HG03095 (cell line): ENCODE measurements around the gene NKD1.

ENCODE experiments used
- ATAC-seq: cut with Tn5 transposase; IDR thresholded peaks from one replicate; pipeline ENCODE4 v1.9.1; 2021; ENCODE audit warnings: moderate library complexity; ENCODE audit not compliant: unreplicated experiment

NKD1 gene

DNA sequence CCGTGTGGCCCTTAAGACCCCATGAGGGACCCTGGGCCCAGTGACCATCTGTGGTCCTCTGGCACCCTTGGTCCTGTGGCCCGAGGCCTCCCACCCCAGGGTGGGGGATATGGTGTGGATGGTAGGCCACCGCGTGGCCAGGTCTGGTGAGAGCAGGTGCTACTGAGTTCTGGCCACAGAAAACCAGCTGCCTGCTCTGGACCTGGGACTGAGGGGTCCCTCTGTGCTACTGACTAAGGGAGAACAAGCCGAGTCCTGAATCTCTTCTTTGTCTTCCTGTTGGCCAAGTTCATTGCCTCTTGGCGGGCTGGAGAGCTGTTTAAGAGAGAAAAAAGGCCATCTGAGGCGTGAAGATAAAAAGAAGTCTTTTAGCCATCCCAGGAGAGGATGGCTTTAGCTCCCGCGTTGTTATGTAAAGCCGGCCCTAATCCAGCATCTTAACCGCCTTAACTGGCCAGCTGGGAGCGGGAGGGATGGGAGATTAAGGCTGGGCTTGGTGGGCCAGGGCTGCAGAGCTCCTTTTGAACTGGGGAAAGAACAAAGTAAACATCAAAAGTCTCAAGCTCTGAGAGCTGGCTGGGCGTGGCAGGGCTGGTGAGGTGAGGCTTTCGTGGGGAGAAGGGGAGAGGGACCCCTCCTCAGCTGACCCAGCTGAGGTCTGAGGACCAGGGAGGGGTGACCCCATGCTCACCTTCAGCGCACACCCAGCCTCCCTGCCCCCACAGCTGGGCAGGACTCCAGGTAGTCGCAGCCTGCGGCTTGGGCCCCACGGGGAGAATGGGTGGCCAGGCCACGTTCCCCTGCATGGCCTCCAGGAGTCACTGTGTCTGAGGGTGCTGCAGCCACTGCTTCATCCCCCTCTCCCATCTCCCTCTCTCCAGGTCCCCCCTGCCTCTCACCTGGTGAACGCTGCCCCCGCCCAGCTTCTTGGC lies 62.4 kb downstream of the NKD1 start:
- ATAC-seq, result no peak

DNA sequence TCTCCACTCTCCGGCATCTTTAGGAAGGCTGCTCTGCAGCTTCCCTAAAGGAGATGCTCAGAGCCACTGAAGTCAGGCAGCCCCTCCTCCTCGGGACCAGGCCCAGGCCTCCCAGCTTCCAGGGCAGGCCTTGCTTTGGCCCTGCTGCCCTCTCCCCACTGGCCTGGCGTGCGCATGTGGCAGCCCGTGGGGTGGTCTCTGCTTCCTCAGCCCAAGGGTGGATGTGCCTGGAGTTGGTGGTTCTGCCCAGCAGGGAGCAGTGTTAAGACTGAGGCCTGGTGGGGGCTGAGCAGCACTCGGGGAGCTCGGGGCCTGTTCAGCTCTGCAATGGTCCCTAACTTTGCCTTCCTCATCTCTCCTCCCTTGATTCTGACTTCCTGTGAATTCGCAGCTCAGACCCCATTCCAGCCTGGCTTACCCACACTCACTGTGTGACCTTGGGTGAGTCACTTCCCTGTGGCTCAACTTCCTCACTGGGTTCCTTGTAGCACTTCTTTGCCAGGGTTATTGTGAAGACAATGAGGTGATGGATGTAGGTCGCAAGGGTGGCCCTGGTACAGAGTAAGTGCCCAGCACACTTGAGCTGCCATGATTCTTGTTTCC lies 63.2 kb downstream of the NKD1 start:
- ATAC-seq, result no peak

DNA sequence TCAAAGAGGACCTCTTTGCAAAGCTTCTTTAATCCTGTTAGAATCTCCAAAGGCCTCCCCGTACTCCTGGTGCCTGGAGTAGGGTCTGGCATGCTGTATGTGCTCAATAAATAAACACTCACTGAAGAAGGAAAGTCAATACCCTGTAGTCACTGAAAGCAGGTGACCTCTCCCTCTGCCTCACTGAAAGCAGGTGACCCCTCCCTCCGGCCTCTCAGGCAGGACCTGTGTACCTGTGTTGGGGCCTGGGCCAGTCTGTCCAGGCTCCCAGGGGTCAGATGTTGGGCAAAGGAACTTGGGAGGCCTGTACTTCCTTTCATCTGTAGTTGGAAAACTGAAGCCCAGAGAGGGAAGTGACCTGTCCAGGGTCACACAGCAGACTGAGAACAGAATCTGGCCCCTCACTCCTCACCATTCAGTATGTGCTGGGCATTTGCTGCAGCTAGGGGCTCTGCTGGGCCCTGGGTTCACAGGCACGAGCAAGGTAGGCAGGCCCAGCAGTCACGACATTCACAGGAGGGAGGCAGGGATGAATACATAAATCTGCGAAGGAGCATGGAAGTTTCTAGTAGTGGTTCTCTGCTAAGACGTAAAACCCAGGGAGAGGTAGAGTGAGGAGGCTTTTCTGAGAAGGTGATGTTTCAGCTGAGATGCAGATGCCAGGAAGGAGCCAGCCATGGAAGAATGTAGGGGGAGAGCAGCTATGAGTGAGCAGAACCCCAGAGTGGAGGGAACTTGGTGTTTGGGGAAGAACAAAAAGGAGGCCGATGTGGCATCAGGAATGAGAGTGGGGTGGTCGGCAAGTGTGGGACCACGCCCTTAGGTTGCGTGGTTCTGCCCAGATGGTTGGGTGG lies 64.0 kb downstream of the NKD1 start:
- ATAC-seq, result no peak

DNA sequence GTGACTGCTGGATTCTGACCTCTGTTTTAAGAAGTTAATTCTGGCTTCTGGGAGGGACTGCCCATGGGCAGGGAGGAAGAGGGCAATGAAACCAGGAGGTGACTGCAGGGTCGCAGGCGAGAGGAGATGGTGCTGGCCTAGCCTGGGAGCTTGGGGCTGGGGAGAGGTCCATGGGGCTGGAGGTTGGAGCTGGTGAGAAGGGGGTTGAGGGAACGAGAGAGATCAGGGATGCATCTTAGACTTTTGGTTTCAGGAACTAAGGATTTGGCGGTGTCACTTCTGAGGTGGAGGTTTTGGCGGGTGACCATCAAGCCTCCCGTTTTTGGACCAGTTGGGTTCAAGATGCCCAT lies 64.6 kb downstream of the NKD1 start:
- no peak for ATAC-seq

DNA sequence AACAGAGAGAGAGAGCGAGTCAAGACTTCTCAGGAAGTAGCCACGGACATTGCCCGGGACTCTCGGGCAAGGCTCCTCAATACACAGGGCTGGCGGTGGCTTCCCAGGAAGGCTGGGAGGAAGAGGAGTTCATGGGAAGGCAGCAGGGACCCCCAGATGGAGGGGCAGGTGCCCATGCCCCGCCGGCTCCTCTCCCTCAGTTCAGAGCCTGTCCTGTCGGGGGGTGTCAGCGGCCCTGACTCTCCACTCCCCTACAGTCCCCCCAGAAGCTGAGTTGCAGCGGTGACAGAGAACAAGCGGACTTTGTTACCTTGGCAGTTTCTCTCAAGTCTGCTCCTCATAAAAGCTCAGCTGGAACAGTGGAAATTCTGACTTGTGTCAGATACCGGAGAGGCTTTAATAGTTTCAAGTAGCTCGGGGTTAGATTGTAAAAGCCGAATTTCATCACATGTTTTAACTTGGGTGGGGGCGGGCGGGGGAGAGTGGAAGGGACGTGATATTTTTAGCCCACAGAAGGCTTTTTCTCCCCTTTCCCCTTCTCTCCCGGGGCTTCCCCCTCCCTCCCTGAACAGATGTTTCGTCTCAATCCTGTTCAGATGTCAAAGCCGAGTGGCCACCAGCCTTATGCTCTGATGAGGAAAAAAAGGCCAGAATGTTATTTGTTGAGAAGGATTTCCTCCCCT lies 65.2 kb downstream of the NKD1 start:
- ATAC-seq, result no peak

DNA sequence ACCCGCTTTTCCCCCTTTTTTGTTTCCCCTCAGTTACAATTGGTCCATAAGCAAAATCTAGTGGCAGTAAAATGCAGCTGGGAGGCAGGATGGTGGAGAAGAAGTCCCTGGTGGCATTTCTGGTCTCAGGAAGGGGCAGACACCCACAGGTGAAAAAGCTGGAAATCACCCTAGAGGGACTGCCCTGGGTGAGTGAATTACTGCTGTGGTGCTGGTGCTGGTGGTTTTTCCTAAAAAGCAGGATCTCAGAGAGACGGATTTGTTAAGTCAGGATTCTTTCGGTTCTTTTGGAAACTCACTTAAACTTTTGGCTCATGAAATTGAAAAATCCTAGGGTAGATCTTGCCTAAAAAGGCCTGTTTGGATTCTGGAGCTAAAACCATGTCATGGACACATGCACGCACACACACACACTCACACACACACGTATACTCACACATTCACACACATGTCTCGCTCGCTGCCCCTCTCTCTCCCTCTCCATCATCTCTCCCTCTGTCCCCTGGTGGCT lies 65.8 kb downstream of the NKD1 start:
- ATAC-seq, result no peak

DNA sequence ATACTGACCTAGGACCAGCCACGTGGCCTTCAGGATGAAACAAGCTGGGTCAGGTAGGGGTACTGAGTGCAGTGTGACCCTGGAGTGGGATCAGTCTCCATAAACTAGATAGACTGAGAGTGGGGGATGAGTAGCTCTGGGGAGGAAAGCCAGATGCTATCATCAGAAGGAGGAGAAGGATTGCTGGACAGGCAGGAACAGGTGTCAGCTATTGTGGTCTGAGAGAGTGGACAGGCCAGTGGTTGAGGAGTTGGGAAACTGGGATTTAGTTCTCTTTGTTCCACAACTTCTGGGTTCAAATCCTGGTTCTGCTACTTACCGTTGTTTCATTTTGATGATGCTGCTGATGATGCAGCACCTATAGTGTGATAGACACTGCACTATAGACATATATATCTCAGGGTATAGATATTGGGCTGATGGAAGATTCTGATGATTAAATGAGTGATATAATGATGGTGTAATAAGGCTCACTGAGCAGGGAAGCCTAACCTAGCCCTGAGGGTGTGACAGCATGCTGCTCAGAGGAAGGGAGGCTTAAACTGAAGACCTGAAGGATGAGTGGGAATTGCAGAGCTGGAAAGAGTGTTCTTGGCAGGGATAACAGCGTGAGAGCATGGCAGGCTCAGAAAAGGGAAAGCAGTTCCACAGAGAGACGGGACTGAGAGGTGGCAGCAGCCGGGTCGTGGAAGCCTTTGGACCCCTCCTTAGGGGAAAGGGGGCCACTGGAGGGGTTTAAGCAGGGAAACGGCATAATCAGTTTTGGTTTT lies 66.9 kb downstream of the NKD1 start:
- no peak for ATAC-seq

DNA sequence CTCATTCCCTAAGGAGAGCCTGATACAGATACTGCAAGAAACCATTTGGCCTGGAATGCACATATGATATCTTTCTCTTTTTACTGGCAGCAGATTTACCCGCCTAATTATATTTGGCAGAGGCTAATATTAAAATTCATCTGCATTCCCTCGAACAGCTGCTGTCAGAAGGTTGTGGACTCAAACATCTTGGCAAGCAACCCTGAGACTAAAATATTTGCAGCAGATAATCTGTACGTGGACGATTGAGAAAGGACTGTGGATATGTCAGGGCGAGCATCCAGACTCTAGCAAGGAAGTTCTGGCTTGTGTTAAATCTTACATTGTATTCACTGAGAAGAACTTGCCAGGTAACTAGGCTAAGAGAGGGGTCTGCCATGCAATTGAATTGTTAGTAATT lies 67.7 kb downstream of the NKD1 start:
- no peak for ATAC-seq

DNA sequence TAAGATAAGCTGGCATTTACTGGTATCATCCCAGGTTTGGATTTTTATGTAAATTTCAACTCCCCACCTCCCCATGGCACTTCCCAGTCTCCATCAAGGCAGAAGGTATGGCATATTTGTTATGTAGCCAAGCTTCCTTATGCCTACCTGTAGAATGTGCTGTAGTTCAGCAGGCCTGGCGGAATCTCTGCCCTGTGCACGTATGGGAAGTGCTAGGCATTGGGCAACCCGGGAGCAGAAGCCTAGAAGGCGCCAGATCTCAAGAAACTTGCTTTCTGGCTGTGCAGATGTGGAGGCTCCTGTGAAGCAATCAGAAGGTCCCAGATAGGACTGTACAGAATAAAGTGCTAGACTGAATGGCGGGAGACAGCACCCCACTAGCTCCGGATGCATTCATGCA lies 68.2 kb downstream of the NKD1 start:
- no peak for ATAC-seq

DNA sequence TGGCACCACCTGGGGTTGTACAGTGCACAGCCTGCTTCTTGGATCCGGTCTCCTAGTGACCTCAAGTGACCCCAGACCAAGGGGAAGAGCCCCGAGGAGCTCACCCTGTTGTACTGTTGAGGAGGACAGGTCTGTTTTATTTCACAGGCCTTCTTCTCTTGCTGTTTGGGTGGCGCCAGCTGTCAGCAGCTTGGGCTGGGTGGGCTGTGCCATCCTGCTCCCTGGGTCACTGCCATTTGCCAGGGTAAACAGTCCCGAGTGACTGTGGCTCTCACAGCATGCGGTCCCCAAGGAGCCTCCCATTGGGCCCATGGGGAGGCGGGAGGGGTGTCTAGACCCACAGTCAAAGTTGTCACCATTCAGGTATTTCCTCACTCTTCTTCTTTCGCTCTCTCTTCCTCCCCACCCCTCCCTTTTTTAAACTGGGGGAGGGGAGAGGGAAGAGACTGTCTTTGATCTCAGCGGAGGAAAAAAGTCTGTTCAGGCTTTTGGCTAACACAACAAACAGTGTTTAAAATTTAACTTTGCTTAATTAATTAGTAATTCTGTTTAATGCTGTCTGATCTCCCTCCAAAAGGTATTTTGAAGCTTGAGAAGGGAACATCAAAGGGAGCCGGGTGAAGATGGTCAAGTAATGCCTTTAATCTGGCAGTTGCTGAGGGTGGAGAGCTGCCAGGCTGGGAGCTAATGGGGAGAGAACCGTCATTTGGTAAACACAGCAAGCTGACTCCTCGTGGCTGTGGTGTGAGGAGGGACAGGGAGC lies 68.9 kb downstream of the NKD1 start:
- ATAC-seq, result no peak

DNA sequence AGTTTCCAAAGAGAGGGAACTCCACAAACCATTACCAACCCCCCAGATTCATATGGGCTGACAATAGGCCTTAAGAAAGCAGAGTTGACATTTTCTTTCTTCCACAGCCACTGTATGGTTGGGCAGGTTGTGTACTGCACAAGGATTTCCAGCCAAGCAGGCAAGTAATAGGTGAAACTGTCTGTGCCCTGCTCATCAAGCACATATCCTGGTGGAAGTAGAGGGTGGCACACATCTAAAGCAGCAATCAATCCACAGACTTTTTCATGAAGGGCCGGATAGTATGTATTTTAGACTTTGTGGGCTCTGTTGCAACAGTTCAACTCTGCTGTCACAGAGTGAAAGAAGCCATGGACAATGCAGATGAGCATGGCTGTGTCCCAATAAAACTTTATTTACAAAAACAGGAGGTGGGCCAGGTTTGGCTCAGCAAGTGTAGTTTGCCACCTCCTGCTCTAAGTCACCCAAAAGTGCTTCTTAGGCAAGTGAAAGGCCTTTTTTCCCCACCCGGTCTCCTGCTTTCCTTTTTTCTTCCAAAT lies 69.5 kb downstream of the NKD1 start:
- ATAC-seq, result no peak

DNA sequence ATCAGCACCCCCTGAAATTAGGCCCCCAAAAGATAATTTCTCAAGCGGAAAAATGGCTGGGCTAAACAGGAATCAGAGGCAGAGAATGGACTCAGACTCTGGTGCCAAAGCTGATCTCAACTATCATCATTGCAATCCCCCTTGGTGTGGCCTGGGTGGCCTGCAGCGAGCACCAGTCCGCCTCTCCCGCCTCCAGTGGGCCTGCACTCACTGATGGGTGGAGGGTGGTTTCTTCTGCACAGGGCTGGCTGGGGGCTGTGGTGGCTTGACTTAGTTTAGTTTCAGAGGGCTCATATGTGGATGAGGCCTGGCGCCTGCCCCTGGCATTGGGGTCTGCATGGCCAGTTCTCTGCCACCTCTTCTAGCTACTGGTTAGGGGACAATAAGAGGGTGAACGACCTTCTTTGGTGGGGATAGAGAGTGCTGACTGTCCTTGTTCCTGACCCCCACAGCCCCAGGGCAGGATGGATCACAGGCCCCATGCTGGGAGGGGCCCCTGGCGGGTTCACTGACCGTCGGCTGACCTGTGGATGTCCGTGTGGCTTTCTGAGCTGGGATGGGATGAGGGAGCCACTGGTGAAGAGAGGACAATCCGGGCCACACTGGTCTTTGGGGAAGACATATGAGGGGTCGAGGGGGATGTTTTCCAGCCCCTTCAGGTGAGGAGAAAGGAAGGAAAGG lies 70.2 kb downstream of the NKD1 start:
- ATAC-seq, result no peak

DNA sequence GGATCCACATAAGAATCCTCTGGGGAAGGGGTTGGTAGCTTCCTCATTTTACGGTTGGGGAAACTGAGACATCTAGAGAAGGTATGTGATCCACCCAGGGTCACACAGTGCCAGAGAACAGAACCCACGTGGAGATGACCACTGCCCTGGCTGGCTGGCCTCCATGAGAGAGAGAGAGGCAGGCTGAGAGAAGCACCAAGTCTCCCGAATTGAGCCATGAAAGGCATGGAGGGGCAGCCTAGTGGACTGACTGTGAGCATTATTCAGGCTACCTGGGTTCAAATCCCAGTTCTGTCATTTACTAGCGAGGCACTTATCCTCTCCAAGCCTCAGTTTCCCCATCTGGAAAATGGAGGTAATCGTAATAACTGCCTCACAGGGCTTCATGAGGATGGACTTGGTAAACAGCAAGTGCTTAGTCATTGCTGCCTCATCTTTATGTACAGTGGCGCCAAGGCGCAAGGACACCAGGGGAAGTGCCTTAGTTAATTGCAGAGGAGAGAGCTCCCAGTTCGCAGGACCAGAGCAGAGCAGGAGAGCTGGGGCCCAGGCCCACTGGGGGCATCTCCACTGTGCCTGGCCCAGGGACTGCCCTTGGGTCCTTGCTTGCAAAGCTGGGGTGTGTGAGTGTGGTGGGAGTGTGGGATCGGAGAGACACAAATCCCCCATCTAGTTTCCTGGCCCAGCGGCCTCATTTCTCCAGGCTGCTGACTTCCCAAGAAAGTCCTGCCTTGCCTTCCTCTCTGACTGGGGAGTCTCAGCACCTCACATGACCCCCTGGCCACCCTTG lies 71.7 kb downstream of the NKD1 start:
- no peak for ATAC-seq

DNA sequence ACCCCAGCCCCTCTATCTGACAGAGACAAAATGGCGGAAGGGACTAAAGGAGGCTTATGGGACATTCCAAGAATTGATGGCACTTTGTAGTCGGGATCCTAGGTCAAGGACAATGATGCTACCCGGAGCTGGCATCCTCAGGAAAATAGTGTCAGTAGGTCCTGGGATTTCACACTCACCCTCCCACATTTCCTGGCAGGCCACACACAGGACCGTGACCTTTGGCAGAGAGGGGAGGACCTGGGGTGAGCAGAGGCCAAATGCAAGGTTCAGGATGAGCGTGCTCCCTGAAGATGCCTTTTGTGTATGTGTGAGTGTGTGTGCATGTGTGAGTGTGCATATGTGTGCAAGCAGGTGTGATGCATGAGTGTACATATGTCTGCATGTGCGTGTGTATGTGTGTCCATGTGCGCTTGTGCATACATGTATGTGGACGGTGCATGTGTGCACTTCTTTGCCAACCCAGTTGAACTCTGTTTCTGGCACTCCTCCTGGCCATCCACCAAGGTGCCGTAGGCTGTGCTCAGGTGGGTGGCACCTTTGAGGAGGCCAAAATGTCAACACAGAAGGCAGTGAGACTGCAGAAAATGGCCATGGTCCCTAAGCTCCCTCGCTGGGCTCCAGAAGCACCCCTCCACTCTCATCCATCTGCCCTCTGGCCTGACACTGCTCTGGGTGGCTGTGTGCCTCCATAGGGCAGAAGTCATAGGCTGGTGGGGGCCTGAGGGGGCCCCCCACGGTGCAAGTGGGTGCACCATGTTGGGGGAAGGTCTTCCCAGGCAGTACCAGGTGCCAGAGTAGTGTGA lies 72.7 kb downstream of the NKD1 start:
- no peak for ATAC-seq

DNA sequence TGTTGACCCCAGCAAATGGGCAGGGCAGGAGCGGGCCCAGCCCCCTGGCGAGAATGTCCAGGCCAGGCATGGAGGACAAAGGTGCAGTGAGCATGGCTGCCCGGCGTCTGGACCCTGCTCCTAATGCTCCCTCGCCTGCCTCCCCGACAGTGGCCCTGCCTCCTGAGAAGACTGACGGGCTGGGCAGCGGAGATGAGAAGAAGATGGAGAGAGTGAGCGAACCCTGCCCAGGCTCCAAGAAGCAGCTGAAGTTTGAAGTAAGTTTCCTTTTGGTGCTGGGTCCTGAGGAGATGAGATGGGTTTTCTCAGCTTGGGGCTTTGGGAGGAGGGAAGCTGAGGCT lies 73.2 kb downstream of the NKD1 start:
- no peak for ATAC-seq

DNA sequence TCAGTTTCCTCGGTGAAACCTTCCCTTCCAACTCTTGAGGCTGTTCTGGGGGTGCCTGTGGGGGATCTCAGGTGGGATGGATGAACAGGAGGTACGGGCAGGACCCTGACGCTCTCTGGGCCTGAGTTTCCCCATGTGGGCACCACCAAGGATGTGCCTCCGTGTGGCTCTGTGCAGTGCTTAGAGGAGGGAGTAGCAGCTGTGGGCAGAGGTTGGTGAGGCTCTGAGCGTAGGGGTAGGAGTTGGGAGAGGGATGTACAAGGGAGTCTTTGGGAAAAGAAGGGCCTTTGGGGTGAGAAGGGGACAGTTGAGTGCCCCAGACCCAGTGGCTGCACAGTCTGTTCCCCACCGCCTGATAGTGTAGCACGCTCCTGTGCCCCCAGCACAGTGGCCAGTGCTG lies 73.8 kb downstream of the NKD1 start:
- no peak for ATAC-seq
